ENCODE data around the gene OR2C1. TPM values are rescaled to one million over a fixed set of nuclear protein-coding genes. Genes with fewer than 3 reads are reported as not detected.

OR2C1 gene
- total RNA-seq, 1 donor from 2014 or later: not detected

Other genes starting within 250 kb of the OR2C1 start
- gene ZNF205, start 243.3 kb upstream of the OR2C1 start, total RNA-seq: 11.7 TPM
- gene ZNF213, start 220.9 kb upstream of the OR2C1 start, total RNA-seq: 9.1 TPM
- gene OR1F1, start 167.7 kb upstream of the OR2C1 start, total RNA-seq: not detected
- 7.4 TPM for gene ZNF200, start 120.7 kb upstream of the OR2C1 start, total RNA-seq
- gene MEFV, start 99.3 kb upstream of the OR2C1 start, total RNA-seq: 8.3 TPM
- 27.6 TPM for gene ZNF263, start 72.4 kb upstream of the OR2C1 start, total RNA-seq
- 6.9 TPM for gene TIGD7, start 50.5 kb upstream of the OR2C1 start, total RNA-seq
- 26.1 TPM for gene ZNF75A, start 50.4 kb upstream of the OR2C1 start, total RNA-seq
- gene ZSCAN32, start 45.1 kb downstream of the OR2C1 start, total RNA-seq: 13.1 TPM
- gene ZNF174, start 45.3 kb downstream of the OR2C1 start, total RNA-seq: 7.7 TPM
- gene ZNF597, start 87.6 kb downstream of the OR2C1 start, total RNA-seq: 5.1 TPM
- 56.2 TPM for gene NAA60, start 87.8 kb downstream of the OR2C1 start, total RNA-seq
- not detected for gene C16orf90, start 139.6 kb downstream of the OR2C1 start, total RNA-seq
- 23.3 TPM for gene CLUAP1, start 145.1 kb downstream of the OR2C1 start, total RNA-seq
- gene NLRC3, start 221.5 kb downstream of the OR2C1 start, total RNA-seq: 5.5 TPM

All from upper lobe of right lung (tissue), 1 donor.